IPS-18c (cell line): Measurements from ENCODE around the gene NUAK2.
A peak's percentile ranks its signal among the peaks of the same experiment; 100 is the strongest.

Experiments used
- H3K4me3 ChIP-seq: 2 replicates; pipeline ENCODE4 v1.7.0; 2013; ENCODE audit warnings: low read depth, mild to moderate bottlenecking, low read length, moderate library complexity; ENCODE audit not compliant: insufficient read depth
- H3K9me3 ChIP-seq: one replicate; pipeline ENCODE4 v1.6.1; 2013; ENCODE audit warnings: mild to moderate bottlenecking, low read length, moderate library complexity; ENCODE audit not compliant: control insufficient read depth, insufficient read depth

The NUAK2 gene

GRCh38 chr1:205271277-205271676 lies 50.3 kb downstream of the NUAK2 start:
- no peaks in the 10 kb centered on the region for H3K9me3 ChIP-seq
- no peak overlapping the region for H3K4me3 ChIP-seq

- Histone ChIP-seq H3K4me3 (no peak overlapping the region), H3K9me3 (no peaks in the 10 kb centered on the region)
These were observed 50.8 kb downstream of the NUAK2 start for GRCh38 chr1:205270764-205271163.

DNA sequence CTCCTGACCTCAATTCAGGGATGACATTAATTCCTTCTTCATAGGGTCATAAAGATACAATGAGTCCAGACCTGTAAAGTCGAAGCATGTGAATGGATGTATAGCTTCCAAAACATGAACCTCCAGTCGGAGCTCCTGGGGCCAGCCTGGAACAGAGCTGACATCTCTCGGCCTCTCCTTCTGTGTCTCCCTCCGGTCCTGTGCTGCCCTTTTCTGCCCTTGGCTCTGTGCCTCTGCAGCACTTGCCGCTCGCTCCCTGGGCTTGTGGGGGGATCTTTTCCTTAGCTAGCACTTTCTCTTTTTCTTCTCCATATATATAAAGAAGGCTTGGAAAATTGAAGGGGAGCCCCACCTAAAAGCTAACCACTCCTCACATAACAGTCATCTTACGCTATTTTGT lies 51.3 kb downstream of the NUAK2 start:
- no peak overlapping the region for H3K4me3 ChIP-seq
- no peaks in the 10 kb centered on the region for H3K9me3 ChIP-seq

DNA sequence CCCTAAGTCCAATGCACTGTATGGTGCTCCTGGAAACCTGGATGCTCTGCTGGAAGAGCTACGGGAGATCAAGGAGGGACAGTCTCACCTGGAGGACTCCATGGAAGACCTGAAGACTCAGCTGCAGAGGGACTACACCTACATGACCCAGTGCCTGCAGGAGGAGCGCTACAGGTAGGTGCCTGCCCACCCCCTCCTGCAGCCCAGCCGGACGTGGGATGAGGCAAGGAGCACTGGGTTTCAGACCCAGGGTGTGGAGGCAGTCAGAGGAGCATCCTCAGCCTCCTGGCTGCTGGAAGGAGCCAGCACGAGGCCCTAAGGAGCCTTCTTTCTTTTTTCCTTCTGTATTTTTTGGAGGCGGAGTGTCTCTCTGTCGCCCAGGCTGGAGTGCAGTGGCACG lies 51.8 kb downstream of the NUAK2 start:
- Histone ChIP-seq H3K9me3 (no peaks in the 10 kb centered on the region), H3K4me3 (no peak overlapping the region)

DNA sequence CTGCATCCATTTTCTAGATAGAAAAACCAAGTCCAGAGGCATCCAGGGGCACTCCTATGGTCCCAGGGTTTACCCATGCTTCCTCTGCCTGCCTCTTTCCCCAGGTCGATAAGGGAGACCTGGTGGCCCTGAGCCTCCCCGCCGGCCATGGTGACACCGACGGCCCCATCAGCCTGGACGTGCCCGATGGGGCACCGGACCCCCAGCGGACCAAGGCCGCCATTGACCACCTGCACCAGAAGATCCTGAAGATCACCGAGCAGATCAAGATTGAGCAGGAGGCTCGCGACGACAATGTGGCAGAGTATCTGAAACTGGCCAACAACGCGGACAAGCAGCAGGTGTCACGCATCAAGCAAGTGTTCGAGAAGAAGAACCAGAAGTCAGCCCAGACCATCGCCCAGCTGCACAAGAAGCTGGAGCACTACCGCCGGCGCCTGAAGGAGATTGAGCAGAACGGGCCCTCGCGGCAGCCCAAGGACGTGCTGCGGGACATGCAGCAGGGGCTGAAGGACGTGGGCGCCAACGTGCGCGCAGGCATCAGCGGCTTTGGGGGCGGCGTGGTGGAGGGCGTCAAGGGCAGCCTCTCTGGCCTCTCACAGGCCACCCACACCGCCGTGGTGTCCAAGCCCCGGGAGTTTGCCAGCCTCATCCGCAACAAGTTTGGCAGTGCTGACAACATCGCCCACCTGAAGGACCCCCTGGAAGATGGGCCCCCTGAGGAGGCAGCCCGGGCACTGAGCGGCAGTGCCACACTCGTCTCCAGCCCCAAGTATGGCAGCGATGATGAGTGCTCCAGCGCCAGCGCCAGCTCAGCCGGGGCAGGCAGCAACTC lies 52.5 kb downstream of the NUAK2 start:
- Histone ChIP-seq H3K9me3 (no peaks in the 10 kb centered on the region), H3K4me3 (no peak overlapping the region)

DNA sequence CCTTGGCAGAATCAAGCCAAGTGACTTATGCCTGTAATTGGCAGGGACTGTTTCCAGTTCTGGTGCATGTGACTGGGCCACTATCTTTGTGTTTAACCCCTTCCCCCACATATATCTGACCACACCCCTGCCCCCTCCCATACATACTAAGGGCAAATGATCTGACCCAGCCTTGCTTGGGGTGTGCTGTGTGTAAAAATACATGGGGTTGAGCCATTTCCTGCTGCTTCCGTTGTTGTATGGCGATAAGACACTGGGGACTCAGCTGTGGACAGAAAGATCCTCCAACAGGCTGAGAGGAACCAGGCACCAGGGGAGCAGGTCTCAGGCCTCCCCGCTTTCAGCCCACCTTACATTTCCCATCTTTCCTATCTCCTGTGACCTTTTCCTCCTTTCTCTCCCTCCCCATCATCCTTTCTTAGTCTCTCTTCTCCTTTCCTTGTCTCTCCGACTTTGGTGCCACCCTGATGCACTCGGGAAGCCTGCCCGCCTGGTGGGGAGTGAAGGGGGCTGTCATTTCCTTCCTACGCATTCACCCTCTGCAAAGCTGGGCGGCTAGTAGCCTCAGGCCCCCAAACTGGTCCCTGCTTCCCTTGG lies 54.1 kb downstream of the NUAK2 start:
- no peaks in the 10 kb centered on the region for H3K9me3 ChIP-seq
- H3K4me3 ChIP-seq = no peak overlapping the region

- Histone ChIP-seq H3K4me3 (no peak overlapping the region), H3K9me3 (no peaks in the 10 kb centered on the region)
These were observed 54.8 kb downstream of the NUAK2 start for GRCh38 chr1:205266611-205267305.

DNA sequence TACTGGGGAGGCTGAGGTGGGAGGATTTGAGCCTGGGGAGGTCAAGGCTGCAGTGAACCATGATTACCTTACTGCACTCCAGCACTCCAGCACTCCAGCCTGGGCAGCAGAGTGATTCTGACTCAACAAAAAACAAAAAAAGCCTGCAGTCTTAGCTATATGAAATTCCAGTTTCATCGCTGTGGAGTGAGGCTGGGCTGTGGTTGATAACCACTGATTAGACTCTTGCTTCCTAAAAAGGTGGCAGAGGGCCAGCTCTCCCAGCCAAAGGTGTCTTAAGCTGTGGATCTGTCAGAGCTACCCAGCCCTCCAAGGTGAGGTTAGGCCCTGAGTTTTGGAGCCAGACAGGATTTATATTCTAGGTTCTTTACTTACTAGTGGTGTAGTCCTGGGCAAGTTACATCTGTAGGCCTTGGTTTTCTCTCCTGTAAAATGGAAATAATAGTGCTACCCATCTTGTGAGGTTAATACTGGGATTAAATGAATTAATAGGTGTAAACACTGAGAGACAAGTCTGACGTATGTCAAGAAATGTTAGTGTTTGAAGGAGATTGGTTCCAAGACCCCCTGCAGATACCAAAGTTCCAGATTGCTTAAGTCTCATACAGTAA lies 57.9 kb downstream of the NUAK2 start:
- Histone ChIP-seq H3K9me3 (no peaks in the 10 kb centered on the region), H3K4me3 (no peak overlapping the region)

DNA sequence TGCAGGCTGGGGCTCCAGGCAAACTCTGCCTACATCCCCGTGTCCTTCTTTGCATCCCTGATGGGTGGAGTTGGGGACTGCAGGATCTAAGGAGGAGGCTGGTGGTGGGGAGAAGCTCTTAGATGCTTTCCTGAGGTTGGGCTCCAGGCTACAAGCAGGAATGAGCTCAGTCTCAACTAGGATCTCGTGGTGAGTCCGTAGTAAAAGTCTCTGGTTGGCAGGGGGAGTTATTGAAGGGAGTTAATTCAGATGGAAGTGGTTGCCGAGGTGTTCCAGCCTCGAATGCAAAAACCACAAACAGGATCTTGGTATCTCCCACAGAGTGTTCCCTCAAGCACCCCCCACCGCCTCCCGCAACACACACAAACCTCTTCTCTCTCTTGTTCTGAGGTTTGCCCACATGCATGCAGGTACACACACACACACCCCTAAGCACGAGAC lies 58.8 kb downstream of the NUAK2 start:
- no peak overlapping the region for H3K4me3 ChIP-seq
- no peaks in the 10 kb centered on the region for H3K9me3 ChIP-seq

- no peaks in the 10 kb centered on the region for H3K9me3 ChIP-seq
These were observed 59.4 kb downstream of the NUAK2 start for GRCh38 chr1:205261946-205262691.

GRCh38 chr1:205260948-205261732 lies 60.4 kb downstream of the NUAK2 start:
- no peak overlapping the region for H3K4me3 ChIP-seq
- H3K9me3 ChIP-seq = no peaks in the 10 kb centered on the region

More at GRCh38 chr1:205261946-205262691, 59.4 kb downstream of the NUAK2 start:
- H3K4me3 ChIP-seq = peak overlapping the region; percentile 3; the same call in 1 of the 2 replicates

GRCh38 chr1:205259998-205260397 lies 61.5 kb downstream of the NUAK2 start:
- H3K9me3 ChIP-seq = no peaks in the 10 kb centered on the region
- no peak overlapping the region for H3K4me3 ChIP-seq

DNA sequence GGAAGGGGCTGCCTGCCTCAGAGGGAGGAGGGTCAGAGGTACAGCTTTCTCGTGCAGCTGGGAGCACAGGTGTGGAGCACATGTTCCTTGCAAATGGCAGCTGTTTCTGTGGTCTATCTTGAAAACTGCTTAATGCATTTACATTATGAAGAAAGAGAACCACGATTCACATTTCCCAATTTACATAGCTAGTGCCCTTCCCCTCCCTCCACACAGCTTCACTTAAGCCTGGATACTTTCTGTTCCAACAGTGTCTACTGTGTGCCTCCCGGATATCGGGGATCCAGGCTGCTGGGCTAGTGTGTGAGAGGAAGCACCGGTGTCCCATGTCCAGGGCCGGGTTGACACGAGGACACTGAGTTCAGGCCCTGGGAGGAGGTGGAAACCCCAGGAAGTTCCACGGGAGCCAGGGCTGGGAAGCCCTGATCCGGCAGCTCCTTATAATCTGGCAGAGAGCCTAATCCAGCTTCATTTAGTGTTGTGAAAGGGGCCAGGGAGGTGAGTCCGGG lies 62.2 kb downstream of the NUAK2 start:
- Histone ChIP-seq H3K4me3 (no peak overlapping the region), H3K9me3 (no peaks in the 10 kb centered on the region)

GRCh38 chr1:205258719-205259118 lies 62.8 kb downstream of the NUAK2 start:
- Histone ChIP-seq H3K9me3 (no peaks in the 10 kb centered on the region), H3K4me3 (no peak overlapping the region)

DNA sequence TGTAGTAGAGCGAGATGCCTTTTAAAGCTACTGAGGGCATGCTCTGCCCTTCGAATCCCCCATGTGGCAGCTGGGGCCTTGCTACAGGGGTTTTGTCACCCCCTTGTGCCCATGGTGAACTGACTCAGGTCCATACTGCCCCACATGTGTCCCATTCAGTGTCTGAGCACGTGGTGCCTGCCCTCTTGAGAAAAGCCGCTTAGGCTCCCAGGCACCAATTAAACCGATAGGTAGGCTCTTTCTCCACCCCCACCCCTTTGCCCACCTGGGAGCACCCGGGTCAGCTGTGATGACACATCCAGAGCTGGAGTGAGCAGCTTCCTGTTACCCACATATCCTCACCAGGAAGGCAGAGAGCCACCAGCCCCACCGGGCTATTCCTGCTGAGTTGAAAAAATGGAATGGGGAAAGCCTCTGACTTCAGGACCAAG lies 63.3 kb downstream of the NUAK2 start:
- no peak overlapping the region for H3K4me3 ChIP-seq
- H3K9me3 ChIP-seq = no peaks in the 10 kb centered on the region

DNA sequence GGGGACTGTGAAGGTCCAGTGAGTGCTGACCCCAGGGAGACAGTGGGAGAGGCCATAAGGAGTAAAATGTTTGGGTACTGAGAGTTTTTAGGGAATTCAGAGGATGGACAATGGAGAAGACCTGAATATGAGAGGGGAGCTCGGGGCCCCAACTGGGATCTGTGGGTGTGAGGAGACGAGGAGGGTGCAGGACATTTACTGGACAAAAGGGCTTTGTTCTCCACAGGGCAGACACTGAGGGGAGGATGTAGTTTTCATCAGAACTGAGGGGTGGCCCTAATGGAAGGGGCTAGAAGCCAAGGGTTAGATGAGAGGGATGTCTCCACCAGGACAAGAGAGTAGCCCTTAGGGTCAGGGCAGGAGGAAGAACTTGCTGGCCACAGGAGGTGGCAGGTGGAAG lies 63.8 kb downstream of the NUAK2 start:
- H3K9me3 ChIP-seq = no peaks in the 10 kb centered on the region
- H3K4me3 ChIP-seq = no peak overlapping the region
